DOHH2 (cell line): ENCODE data around the gene COL5A1.

Source experiments
- H3F3A ChIP-seq: fragments of 200-600 bp; sonication (generic), shearing (Covaris generic); 2 replicates; pipeline ENCODE4 v1.6.0; 2016; ENCODE audit warnings: antibody characterized with exemption, mild to moderate bottlenecking; ENCODE audit not compliant: control insufficient read depth, insufficient read depth
- H3K27ac ChIP-seq: fragments of 200-600 bp; sonication (generic); 2 replicates; pipeline ENCODE4 v1.5.1; 2014; ENCODE audit warnings: low read depth, mild to moderate bottlenecking, low read length, moderate library complexity
- H3K27me3 ChIP-seq: fragments of 200-600 bp; sonication (generic); 2 replicates; pipeline ENCODE4 v1.6.1; 2014; ENCODE audit warnings: mild to moderate bottlenecking, low read length, mixed read lengths; ENCODE audit not compliant: control insufficient read depth
- H3K36me3 ChIP-seq: fragments of 200-600 bp; sonication (generic); 2 replicates; pipeline ENCODE4 v1.6.1; 2014; ENCODE audit warnings: mild to moderate bottlenecking, low read length, moderate library complexity, mixed read lengths; ENCODE audit not compliant: control insufficient read depth
- H3K4me1 ChIP-seq: fragments of 200-600 bp; sonication (generic); 2 replicates; pipeline ENCODE4 v1.6.1; 2014; ENCODE audit warnings: mild to moderate bottlenecking, low read length, mixed read lengths; ENCODE audit not compliant: control insufficient read depth
- H3K4me2 ChIP-seq: fragments of 200-600 bp; sonication (generic); 2 replicates; pipeline ENCODE4 v1.6.0; 2014; ENCODE audit warnings: mild to moderate bottlenecking, low read length, moderate library complexity
- H3K4me3 ChIP-seq: fragments of 200-600 bp; sonication (generic); 2 replicates; pipeline ENCODE4 v1.5.1; 2014; ENCODE audit warnings: mild to moderate bottlenecking, low read length, mixed read lengths
- H3K79me2 ChIP-seq: fragments of 200-600 bp; sonication (generic); 2 replicates; pipeline ENCODE4 v1.6.1; 2014; ENCODE audit warnings: mild to moderate bottlenecking, low read length, mixed read lengths; ENCODE audit not compliant: control insufficient read depth
- H3K9me2 ChIP-seq: fragments of 200-600 bp; sonication (generic); replicated peaks from 2 replicates; pipeline ENCODE4 v1.6.1; 2014; ENCODE audit warnings: mild to moderate bottlenecking, low read length, mixed read lengths; ENCODE audit not compliant: control insufficient read depth
- H3K9me3 ChIP-seq: fragments of 200-600 bp; sonication (generic); 2 replicates; pipeline ENCODE4 v1.6.1; 2014; ENCODE audit warnings: antibody characterized with exemption, low read length, mixed read lengths; ENCODE audit not compliant: control insufficient read depth, insufficient read depth
- H4K20me1 ChIP-seq: fragments of 200-600 bp; sonication (generic); 2 replicates; pipeline ENCODE4 v1.6.0; 2014; ENCODE audit warnings: low read depth, mild to moderate bottlenecking, antibody characterized with exemption, low read length, moderate library complexity; ENCODE audit not compliant: control insufficient read depth, insufficient read depth
- CTCF ChIP-seq: fragments of 200-600 bp; sonication (generic); IDR thresholded peaks from one replicate; pipeline ENCODE4 v1.5.1; 2014; ENCODE audit warnings: antibody characterized with exemption, mild to moderate bottlenecking, low read depth, low read length; ENCODE audit not compliant: poor library complexity, severe bottlenecking
- EZH2phosphoT487 ChIP-seq: fragments of 200-600 bp; sonication (generic); IDR thresholded peaks from 2 replicates; pipeline ENCODE4 v1.6.1; 2017; ENCODE audit warnings: borderline replicate concordance, mild to moderate bottlenecking, antibody characterized with exemption, low read length, moderate library complexity, mixed read lengths

COL5A1 gene

GRCh38 chr9:134802216-134802795 lies 160.7 kb downstream of the COL5A1 start:
- Histone ChIP-seq H3K27me3 (no peaks in the 10 kb centered on the region), H3K4me3 (no peak overlapping the region), H3K79me2 (no peaks in the 10 kb centered on the region), H4K20me1 (no peaks in the 10 kb centered on the region), H3K4me1 (no peaks in the 10 kb centered on the region), H3K36me3 (no peaks in the 10 kb centered on the region), H3K4me2 (no peak overlapping the region), H3K9me3 (no peaks in the 10 kb centered on the region), H3K27ac (no peak overlapping the region), H3F3A (no peaks in the 10 kb centered on the region), H3K9me2 (no peaks in the 10 kb centered on the region)
- no peak for TF ChIP-seq EZH2phosphoT487
- no peak for TF ChIP-seq CTCF

GRCh38 chr9:134804871-134805270 lies 163.3 kb downstream of the COL5A1 start:
- Histone ChIP-seq H3K27me3 (no peaks in the 10 kb centered on the region), H3K9me3 (no peaks in the 10 kb centered on the region), H3K36me3 (no peaks in the 10 kb centered on the region), H3F3A (no peaks in the 10 kb centered on the region), H3K4me1 (no peaks in the 10 kb centered on the region), H3K27ac (no peak overlapping the region), H3K4me2 (no peak overlapping the region), H3K4me3 (no peak overlapping the region), H3K79me2 (no peaks in the 10 kb centered on the region), H3K9me2 (no peaks in the 10 kb centered on the region), H4K20me1 (no peaks in the 10 kb centered on the region)
- TF ChIP-seq EZH2phosphoT487: no peak
- TF ChIP-seq CTCF: no peak

GRCh38 chr9:134807716-134808446 lies 166.3 kb downstream of the COL5A1 start:
- no peaks in the 10 kb centered on the region for H3F3A ChIP-seq
- H3K4me3 ChIP-seq: no peak overlapping the region
- H3K27ac ChIP-seq: no peak overlapping the region
- no peak for TF ChIP-seq CTCF
- no peak for TF ChIP-seq EZH2phosphoT487
- H3K9me2 ChIP-seq: no peaks in the 10 kb centered on the region
- H3K9me3 ChIP-seq: no peaks in the 10 kb centered on the region
- H3K4me1 ChIP-seq: no peaks in the 10 kb centered on the region
- no peaks in the 10 kb centered on the region for H3K79me2 ChIP-seq
- H3K36me3 ChIP-seq: no peaks in the 10 kb centered on the region
- H4K20me1 ChIP-seq: no peaks in the 10 kb centered on the region
- no peaks in the 10 kb centered on the region for H3K27me3 ChIP-seq
- H3K4me2 ChIP-seq: no peak overlapping the region
